ENCODE results near the gene CYSLTR2. TPM values are rescaled to one million over a fixed set of nuclear protein-coding genes. Genes with fewer than 3 reads are reported as not detected.

Gene CYSLTR2
- total and polyA plus RNA-seq, 2 of the 8 experiments (the other 6 are each of a cell fraction or from before 2014, with no cell fraction given) = not detected

DNA sequence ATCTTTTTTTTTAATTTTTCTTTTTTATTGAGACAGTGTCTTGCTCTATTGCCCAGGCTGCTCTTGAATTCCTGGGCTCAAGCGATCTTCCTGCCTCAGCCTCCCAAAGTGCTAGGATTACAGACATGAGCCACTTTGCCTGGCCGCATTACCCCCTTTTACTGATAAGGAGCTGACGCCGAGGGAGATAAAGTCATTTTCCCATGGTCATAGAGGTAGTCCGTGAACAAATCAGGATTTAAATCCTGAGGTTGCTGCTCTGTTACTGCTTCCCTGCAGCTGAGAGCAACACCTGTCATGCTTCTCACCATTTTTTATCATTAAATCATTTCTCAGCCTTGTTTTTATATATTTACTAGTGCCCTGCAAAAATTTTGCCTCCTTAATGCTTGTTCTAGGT lies 7.4 kb downstream of the CYSLTR2 start (continued):
- no peak for TF ChIP-seq SP4 (IDR thresholded peaks at IDR 0.05; ENCODE audit: low read length)
- TF ChIP-seq ZNF274 (IDR thresholded peaks at IDR 0.05; ENCODE audit: borderline replicate concordance, extremely low read depth, low read length) = no peak
- no peak for TF ChIP-seq SP1 (IDR thresholded peaks at IDR 0.05; ENCODE audit: low read depth, low read length)
